Activated CD4-positive, CD25-positive, alpha-beta regulatory T cell treated with anti-CD3 and anti-CD28 coated beads, Interleukin-2, amount 50 U/mL, for 24 hours (primary cell): ENCODE results near the gene CTR9.

ENCODE experiments used
- ATAC-seq, 2 donors: fragments of 150-1000 bp; cut with Tn5 transposase; one replicate each; pipeline ENCODE4 v1.10.0; 2021; ENCODE audit warnings: mild to moderate bottlenecking in 1 of 2, moderate library complexity in 1 of 2

The CTR9 gene

DNA sequence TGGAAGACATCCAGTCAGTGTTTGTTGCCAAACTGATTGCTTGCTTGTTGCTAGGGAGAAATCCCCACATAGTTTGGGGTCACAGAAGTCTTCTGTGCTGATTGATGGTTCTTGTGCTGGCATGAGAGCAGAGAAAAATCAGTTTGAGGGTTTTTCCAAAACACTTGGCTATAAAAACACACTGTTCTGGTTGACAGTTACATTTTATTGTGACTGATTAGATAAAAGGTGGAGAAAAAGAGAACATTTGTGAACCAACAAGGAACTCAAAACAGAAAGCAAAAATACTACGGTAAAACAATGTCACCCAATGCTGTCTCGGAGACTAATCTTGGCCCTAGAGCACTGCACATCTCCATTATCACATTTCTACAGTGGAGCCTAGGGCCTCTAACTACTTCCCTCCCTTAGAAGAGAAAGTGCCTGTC is 72.1 kb downstream of the CTR9 start:
- no peak for ATAC-seq

DNA sequence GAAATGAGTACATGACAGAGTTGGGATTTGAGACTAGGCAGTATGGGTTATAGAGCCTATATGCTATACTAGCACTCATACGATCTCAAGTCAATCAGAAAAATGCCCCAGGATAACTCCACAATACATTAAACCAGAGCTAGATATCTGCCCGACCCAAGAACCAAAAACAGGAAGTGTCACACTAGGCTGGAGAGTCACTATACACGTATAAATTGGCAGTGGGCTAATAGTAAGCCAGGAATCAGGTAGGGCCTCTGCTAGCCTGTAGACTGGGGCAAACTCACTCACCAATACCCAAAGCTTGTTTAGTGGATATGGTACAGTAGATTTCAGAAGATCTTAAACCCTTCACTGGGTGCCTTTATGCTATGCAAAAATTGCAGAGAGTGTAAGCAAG is 73.8 kb downstream of the CTR9 start:
- ATAC-seq = peak; percentile 44 to 53

DNA sequence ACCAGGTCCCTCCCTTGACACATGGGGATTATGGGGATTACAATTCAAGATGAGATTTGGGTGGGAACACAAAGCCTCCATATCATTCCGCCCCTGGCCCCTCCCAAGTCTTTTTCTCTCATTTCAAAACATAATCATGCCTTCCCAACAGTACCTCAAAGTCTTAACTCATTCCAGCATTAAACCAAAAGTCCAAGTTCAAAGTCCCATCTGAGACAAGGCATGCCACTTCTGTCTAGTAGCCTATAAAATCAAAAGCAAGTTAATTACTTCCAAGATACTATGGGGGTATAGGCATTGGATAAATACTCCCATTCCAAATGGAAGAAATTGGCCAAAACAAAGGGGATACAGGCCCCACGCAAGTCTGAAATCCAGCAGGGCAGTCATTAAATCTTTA is 77.4 kb downstream of the CTR9 start:
- no peak for ATAC-seq

GRCh38 chr11:10829139-10829538 is 78.1 kb downstream of the CTR9 start:
- ATAC-seq = no peak
